ENCODE measurements around the gene PIP5K1B. TPM values are rescaled to one million over a fixed set of nuclear protein-coding genes. Genes with fewer than 3 reads are reported as not detected.

The PIP5K1B gene
- total and polyA plus RNA-seq, 10 of the 15 experiments (the other 5 are each of a cell fraction or from before 2014, with no cell fraction given): 6.8 to 16.3 (median 10.6) TPM

- TF ChIP-seq NFXL1 (IDR thresholded peaks at IDR 0.05; ENCODE audit: borderline replicate concordance) (no peak), RCOR1 (conservative IDR thresholded peaks at IDR 0.05; ENCODE audit: low read depth, low read length) (no peak), ZNF592 (IDR thresholded peaks at IDR 0.05) (0 out of 2 replicates have a peak, but pooled peaks have one; percentile 41), NR2C2 (IDR thresholded peaks at IDR 0.05; ENCODE audit: borderline replicate concordance, control insufficient read depth, insufficient read length, low read depth) (no peak), CHD4 (IDR thresholded peaks at IDR 0.05) (no peak), NFIC (IDR thresholded peaks at IDR 0.05; ENCODE audit: low read depth, low read length) (peak; percentile 46), CREB1 (IDR thresholded peaks at IDR 0.05; ENCODE audit: low read depth) (no peak), POU2F2 (IDR thresholded peaks at IDR 0.05; ENCODE audit: borderline replicate concordance, low read depth, low read length) (no peak), BMI1 (IDR thresholded peaks at IDR 0.05; ENCODE audit: borderline replicate concordance) (no peak), SKIL (IDR thresholded peaks at IDR 0.05; ENCODE audit: low read depth, poor library complexity, severe bottlenecking) (peak; percentile 63), MTA2 (IDR thresholded peaks at IDR 0.05; ENCODE audit: low read depth) (peak; percentile 74), TCF7 (IDR thresholded peaks at IDR 0.05; ENCODE audit: borderline replicate concordance) (no peak), BCL11A (IDR thresholded peaks at IDR 0.05; ENCODE audit: low read depth, low read length) (no peak)
Measured at GRCh38 chr9:68983008-68983411, 278.0 kb downstream of the PIP5K1B start (continued).
